Measurements from ENCODE around the gene ZFHX2. TPM values are rescaled to one million over a fixed set of nuclear protein-coding genes. Genes with fewer than 3 reads are reported as not detected.
"Not testable (repeated sequence)": the region's sequence is repeated elsewhere in the genome, so short reads cannot be mapped to it uniquely, and the experiment has no call there.

The ZFHX2 gene
- total RNA-seq, 1 donor from 2014 or later = 9.9 TPM

GRCh38 chr14:23588884-23589598 is 37.5 kb upstream of the ZFHX2 start:
- DNase-seq (ENCODE audit: low read depth, low spot score) = peak; percentile 78
- Mint-ChIP-seq H3K9me3 (peaks cover 9% of the 10 kb centered on the region), H3K4me1 (no peaks in the 10 kb centered on the region), H3K27me3 (ENCODE audit: low read depth) (peaks cover 43% of the 10 kb centered on the region), H3K36me3 (ENCODE audit: low read depth) (no peaks in the 10 kb centered on the region), H3K27ac (ENCODE audit: unreplicated experiment) (no peak overlapping the region), H3K4me3 (no peak overlapping the region)
- TF ChIP-seq CTCF (conservative IDR thresholded peaks at IDR 0.05) = peak; percentile 89

GRCh38 chr14:23584527-23585203 is 33.1 kb upstream of the ZFHX2 start:
- H3K27ac Mint-ChIP-seq (ENCODE audit: unreplicated experiment); H3K4me1 Mint-ChIP-seq; H3K36me3 Mint-ChIP-seq (ENCODE audit: low read depth); H3K9me3 Mint-ChIP-seq; DNase-seq (ENCODE audit: low read depth, low spot score); H3K4me3 Mint-ChIP-seq: not testable (repeated sequence)
- peaks cover 58% of the 10 kb centered on the region for H3K27me3 Mint-ChIP-seq (ENCODE audit: low read depth)

- H3K27ac Mint-ChIP-seq (ENCODE audit: unreplicated experiment); H3K4me3 Mint-ChIP-seq; H3K36me3 Mint-ChIP-seq (ENCODE audit: low read depth); DNase-seq (ENCODE audit: low read depth, low spot score); H3K4me1 Mint-ChIP-seq; H3K9me3 Mint-ChIP-seq: not testable (repeated sequence)
- peaks cover 63% of the 10 kb centered on the region for H3K27me3 Mint-ChIP-seq (ENCODE audit: low read depth)
Measured at GRCh38 chr14:23583761-23584526, 32.4 kb upstream of the ZFHX2 start.

- Mint-ChIP-seq H3K9me3 (peaks cover 6% of the 10 kb centered on the region), H3K4me3 (no peak overlapping the region), H3K36me3 (ENCODE audit: low read depth) (no peaks in the 10 kb centered on the region), H3K27me3 (ENCODE audit: low read depth) (peaks cover 65% of the 10 kb centered on the region), H3K27ac (ENCODE audit: unreplicated experiment) (no peak overlapping the region), H3K4me1 (peaks cover 8% of the 10 kb centered on the region)
- no peak for DNase-seq (ENCODE audit: low read depth, low spot score)
- no peak for TF ChIP-seq CTCF (conservative IDR thresholded peaks at IDR 0.05)
Measured at GRCh38 chr14:23582906-23583760, 31.6 kb upstream of the ZFHX2 start.

GRCh38 chr14:23580948-23581281 is 29.4 kb upstream of the ZFHX2 start:
- Mint-ChIP-seq H3K4me1 (peaks cover 8% of the 10 kb centered on the region), H3K27me3 (ENCODE audit: low read depth) (peaks cover 73% of the 10 kb centered on the region), H3K36me3 (ENCODE audit: low read depth) (no peaks in the 10 kb centered on the region), H3K27ac (ENCODE audit: unreplicated experiment) (no peak overlapping the region), H3K4me3 (no peak overlapping the region), H3K9me3 (no peaks in the 10 kb centered on the region)
- no peak for TF ChIP-seq CTCF (conservative IDR thresholded peaks at IDR 0.05)
- DNase-seq (ENCODE audit: low read depth, low spot score) = no peak
